ENCODE results near the gene RIC3.

DNA sequence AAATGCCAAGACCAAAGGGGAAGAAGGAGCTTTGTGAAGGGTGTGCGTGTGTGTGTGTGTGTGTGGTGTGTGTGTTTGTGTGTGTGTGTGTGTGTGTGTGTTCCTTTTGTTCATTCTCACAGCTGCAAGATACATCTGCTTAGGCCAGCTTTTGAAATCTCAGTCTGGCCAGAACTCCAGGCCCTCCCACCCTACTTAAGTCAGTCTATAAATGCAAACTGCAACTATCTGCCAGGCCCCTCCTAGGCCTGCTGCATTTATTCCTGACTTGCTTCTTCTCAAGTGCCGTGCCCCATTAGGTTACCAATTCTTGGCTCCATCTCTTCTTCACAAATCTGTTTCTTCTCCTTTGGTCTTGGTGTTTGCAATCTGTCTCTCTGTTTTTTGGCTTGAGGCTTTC lies 21.6 kb upstream of the RIC3 start:
- TF ChIP-seq, protein P1, sequence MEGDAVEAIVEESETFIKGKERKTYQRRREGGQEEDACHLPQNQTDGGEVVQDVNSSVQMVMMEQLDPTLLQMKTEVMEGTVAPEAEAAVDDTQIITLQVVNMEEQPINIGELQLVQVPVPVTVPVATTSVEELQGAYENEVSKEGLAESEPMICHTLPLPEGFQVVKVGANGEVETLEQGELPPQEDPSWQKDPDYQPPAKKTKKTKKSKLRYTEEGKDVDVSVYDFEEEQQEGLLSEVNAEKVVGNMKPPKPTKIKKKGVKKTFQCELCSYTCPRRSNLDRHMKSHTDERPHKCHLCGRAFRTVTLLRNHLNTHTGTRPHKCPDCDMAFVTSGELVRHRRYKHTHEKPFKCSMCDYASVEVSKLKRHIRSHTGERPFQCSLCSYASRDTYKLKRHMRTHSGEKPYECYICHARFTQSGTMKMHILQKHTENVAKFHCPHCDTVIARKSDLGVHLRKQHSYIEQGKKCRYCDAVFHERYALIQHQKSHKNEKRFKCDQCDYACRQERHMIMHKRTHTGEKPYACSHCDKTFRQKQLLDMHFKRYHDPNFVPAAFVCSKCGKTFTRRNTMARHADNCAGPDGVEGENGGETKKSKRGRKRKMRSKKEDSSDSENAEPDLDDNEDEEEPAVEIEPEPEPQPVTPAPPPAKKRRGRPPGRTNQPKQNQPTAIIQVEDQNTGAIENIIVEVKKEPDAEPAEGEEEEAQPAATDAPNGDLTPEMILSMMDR (IDR thresholded peaks at IDR 0.05) = no peak
- TF ChIP-seq POLR2A (IDR thresholded peaks at IDR 0.05) (no peak), POLR2AphosphoS5 (IDR thresholded peaks at IDR 0.05) (no peak)

Measured in prostate gland (tissue), 2 donors.